Hepatocyte (in vitro differentiated cells): ENCODE results near the gene PRSS58. TPM values are rescaled to one million over a fixed set of nuclear protein-coding genes. Genes with fewer than 3 reads are reported as not detected.

Experiments
- DNase-seq: peaks from one replicate; pipeline ENCODE4 v3.0.0-alpha.2; 2016; ENCODE audit warnings: low spot score
- H2AFZ ChIP-seq: fragments of 200-600 bp; sonication (generic); 2 replicates; pipeline ENCODE4 v1.6.0; 2016; ENCODE audit warnings: antibody characterized with exemption, mild to moderate bottlenecking
- H3K27ac ChIP-seq: fragments of 200-600 bp; sonication (generic); 2 replicates; pipeline ENCODE4 v1.5.1; 2016; ENCODE audit warnings: mild to moderate bottlenecking
- H3K27me3 ChIP-seq: fragments of 200-600 bp; sonication (generic); 2 replicates; pipeline ENCODE4 v1.6.1; 2016
- H3K36me3 ChIP-seq: fragments of 200-600 bp; sonication (generic); replicated peaks from 2 replicates; pipeline ENCODE4 v1.5.1; 2016; ENCODE audit warnings: low read depth; ENCODE audit not compliant: insufficient read depth
- H3K4me1 ChIP-seq: fragments of 200-600 bp; sonication (generic); 2 replicates; pipeline ENCODE4 v1.5.1; 2016; ENCODE audit warnings: mild to moderate bottlenecking, moderate library complexity; ENCODE audit not compliant: insufficient read depth
- H3K4me2 ChIP-seq: fragments of 200-600 bp; sonication (generic); 2 replicates; pipeline ENCODE4 v1.6.0; 2016
- H3K4me3 ChIP-seq: fragments of 200-600 bp; sonication (generic); 2 replicates; pipeline ENCODE4 v1.5.1; 2016; ENCODE audit warnings: mild to moderate bottlenecking
- H3K79me2 ChIP-seq: fragments of 200-600 bp; sonication (generic); 2 replicates; pipeline ENCODE4 v1.6.0; 2017; ENCODE audit warnings: mild to moderate bottlenecking
- H3K9me2 ChIP-seq: fragments of 200-600 bp; sonication (generic); replicated peaks from 2 replicates; pipeline ENCODE4 v1.6.0; 2017; ENCODE audit warnings: mild to moderate bottlenecking; ENCODE audit not compliant: insufficient read depth
- H3K9me3 ChIP-seq: fragments of 200-600 bp; sonication (generic); 2 replicates; pipeline ENCODE4 v1.5.1; 2016; ENCODE audit warnings: low read depth, mild to moderate bottlenecking
- H4K20me1 ChIP-seq: fragments of 200-600 bp; sonication (generic); 2 replicates; pipeline ENCODE4 v1.6.0; 2016; ENCODE audit warnings: mild to moderate bottlenecking; ENCODE audit not compliant: insufficient read depth, poor library complexity, severe bottlenecking
- EZH2 ChIP-seq: fragments of 200-600 bp; sonication (generic); IDR thresholded peaks from 2 replicates; pipeline ENCODE4 v1.6.1; 2016; ENCODE audit warnings: antibody characterized with exemption, mild to moderate bottlenecking, borderline replicate concordance
- EZH2phosphoT487 ChIP-seq: fragments of 200-600 bp; sonication (generic); IDR thresholded peaks from one replicate; pipeline ENCODE4 v1.6.1; 2018; ENCODE audit warnings: antibody characterized with exemption, mild to moderate bottlenecking, low read depth, moderate library complexity; ENCODE audit not compliant: unreplicated experiment, severe bottlenecking
- WGBS: methylation state at CpG from one replicate; pipeline ENCODE4 v1.1.6; 2016; ENCODE audit warnings: low lambda C conversion rate; ENCODE audit errors: missing lambda C conversion rate; 5-methylcytosine and 5-hydroxymethylcytosine counted together
- polyA plus RNA-seq: library from polyadenylated mRNA; unstranded; fragments of >200 nt; fragmentation: Nextera tagmentation; extraction: Ambion mirVana; gene quantifications from 2 replicates; pipeline ENCODE4 v1.2.1, GENCODE V29; 2016
- total RNA-seq: library from RNA; depleted of rRNA; stranded (reverse); fragments of >200 nt; gene quantifications from 2 replicates; pipeline ENCODE4 v1.2.3, GENCODE V29; 2014
- TF ChIP-seq, protein P1 (sequence below): fragments of 200-600 bp; sonication (generic); IDR thresholded peaks from 2 replicates; pipeline ENCODE4 v1.5.1; 2016; ENCODE audit warnings: antibody characterized with exemption, mild to moderate bottlenecking; ENCODE audit not compliant: poor library complexity

The PRSS58 gene
- total and polyA plus RNA-seq, 2 experiments from 2014 or later = not detected

DNA sequence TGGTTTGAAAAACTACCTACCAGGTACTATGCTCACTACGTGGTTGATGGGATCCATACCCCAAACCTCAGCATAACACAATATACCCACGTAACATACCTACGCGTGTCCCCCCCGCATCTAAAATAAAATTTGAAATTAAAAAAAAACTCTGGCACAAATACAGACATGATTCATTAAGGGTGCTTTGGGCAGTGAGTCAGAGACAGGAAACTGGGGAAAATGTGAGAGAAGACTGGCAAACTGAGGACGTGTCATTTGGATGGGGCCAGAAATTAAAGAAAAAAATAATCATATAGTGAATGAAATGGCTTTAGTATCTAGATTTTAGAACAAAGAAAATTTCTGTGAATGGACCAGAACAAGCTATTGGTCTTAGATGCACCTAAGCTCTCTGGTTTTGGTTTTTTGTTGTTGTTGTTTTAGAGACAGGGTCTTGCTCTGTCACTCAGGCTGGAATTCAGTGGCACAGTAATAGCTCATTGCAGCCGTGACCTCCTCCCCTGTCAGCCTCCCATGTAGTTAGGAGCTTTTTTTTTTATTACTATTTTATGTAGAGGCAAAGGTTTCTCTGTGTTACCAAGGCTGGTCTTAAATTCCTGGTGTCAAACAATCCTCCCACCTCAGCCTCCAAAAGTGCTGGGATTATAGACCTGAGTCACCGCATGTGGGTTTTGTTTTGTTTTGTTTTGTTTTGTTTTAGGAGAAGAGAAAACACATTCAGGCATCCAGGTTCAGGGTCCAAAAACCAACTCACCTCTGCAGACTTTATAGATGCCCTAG lies 5.9 kb upstream of the PRSS58 start:
- Histone ChIP-seq H2AFZ (no peak overlapping the region), H3K4me2 (no peak overlapping the region), H3K27me3 (peaks cover 5% of the 10 kb centered on the region), H3K79me2 (no peaks in the 10 kb centered on the region), H3K4me3 (no peak overlapping the region), H3K4me1 (no peaks in the 10 kb centered on the region), H3K9me2 (no peaks in the 10 kb centered on the region), H3K27ac (no peak overlapping the region), H4K20me1 (no peaks in the 10 kb centered on the region), H3K36me3 (no peaks in the 10 kb centered on the region), H3K9me3 (no peaks in the 10 kb centered on the region)
- DNase-seq = no peak
- TF ChIP-seq EZH2 = no peak
- TF ChIP-seq EZH2phosphoT487 = no peak
- TF ChIP-seq, protein P1, sequence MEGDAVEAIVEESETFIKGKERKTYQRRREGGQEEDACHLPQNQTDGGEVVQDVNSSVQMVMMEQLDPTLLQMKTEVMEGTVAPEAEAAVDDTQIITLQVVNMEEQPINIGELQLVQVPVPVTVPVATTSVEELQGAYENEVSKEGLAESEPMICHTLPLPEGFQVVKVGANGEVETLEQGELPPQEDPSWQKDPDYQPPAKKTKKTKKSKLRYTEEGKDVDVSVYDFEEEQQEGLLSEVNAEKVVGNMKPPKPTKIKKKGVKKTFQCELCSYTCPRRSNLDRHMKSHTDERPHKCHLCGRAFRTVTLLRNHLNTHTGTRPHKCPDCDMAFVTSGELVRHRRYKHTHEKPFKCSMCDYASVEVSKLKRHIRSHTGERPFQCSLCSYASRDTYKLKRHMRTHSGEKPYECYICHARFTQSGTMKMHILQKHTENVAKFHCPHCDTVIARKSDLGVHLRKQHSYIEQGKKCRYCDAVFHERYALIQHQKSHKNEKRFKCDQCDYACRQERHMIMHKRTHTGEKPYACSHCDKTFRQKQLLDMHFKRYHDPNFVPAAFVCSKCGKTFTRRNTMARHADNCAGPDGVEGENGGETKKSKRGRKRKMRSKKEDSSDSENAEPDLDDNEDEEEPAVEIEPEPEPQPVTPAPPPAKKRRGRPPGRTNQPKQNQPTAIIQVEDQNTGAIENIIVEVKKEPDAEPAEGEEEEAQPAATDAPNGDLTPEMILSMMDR = no peak
- WGBS = 77% methylated on average over 8 of the region's 8 CpGs

DNA sequence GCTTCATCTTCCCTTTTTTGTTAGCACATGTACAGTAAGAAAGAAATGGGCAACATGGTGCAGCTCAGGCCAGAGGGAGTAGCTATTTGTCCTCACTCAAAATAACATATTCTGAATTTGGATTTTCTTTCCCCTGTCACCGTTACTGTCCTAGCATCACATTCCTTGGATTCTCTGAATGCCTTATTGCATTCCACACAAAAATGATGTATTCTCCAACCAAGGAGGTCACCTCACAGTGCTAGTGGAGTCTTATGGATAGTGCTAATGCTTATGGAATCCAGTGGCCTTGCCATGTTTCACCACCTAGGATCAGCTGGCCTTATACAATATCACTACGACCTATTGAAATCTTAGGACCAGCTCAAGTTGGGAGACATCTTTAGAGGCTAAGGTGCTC lies 7.2 kb downstream of the PRSS58 start:
- no peak for DNase-seq
- Histone ChIP-seq H3K4me3 (no peak overlapping the region), H3K79me2 (no peaks in the 10 kb centered on the region), H3K27me3 (no peaks in the 10 kb centered on the region), H3K36me3 (no peaks in the 10 kb centered on the region), H3K4me1 (no peaks in the 10 kb centered on the region), H3K4me2 (no peak overlapping the region), H2AFZ (no peak overlapping the region), H3K27ac (no peak overlapping the region), H4K20me1 (no peaks in the 10 kb centered on the region), H3K9me2 (no peaks in the 10 kb centered on the region), H3K9me3 (no peaks in the 10 kb centered on the region)
- TF ChIP-seq EZH2phosphoT487 = no peak
- TF ChIP-seq EZH2 = no peak
- TF ChIP-seq, protein P1 = no peak
- WGBS = 68% methylated on average over 2 of the region's 2 CpGs

DNA sequence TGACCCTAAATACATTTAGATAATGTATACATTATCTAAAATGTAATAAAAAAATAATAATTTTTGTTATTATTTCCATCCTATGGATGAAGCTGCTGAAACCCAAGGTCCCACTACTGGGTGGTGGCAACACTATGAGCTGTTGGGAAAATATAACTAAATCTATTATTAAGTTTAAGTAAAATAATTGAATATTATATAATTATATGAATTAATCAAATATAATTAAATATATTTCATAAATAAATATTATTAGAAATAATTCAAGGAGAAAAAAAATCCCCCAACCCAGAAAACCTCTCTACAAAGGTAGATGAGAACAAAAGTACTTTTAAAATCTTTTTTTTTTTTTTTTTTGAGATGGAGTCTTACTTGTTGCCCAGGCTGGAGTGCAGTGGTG lies 7.9 kb downstream of the PRSS58 start:
- H3K27ac ChIP-seq = no peak overlapping the region
- no peaks in the 10 kb centered on the region for H3K27me3 ChIP-seq
- no peaks in the 10 kb centered on the region for H3K9me2 ChIP-seq
- H3K36me3 ChIP-seq = no peaks in the 10 kb centered on the region
- no peak overlapping the region for H2AFZ ChIP-seq
- no peaks in the 10 kb centered on the region for H3K79me2 ChIP-seq
- H3K4me2 ChIP-seq = no peak overlapping the region
- no peaks in the 10 kb centered on the region for H3K9me3 ChIP-seq
- no peak for DNase-seq
- H3K4me3 ChIP-seq = no peak overlapping the region
- H4K20me1 ChIP-seq = no peaks in the 10 kb centered on the region
- no peak for TF ChIP-seq EZH2
- no peak for TF ChIP-seq EZH2phosphoT487
- TF ChIP-seq, protein P1 = no peak
- no peaks in the 10 kb centered on the region for H3K4me1 ChIP-seq
